HEK293T (cell line): ENCODE data around the gene CFAP410.

Experiments
- CTCF ChIA-PET: fragments of 350-600 bp; formaldehyde crosslinking; extraction: SDS; loops from one replicate; lab custom pipeline; 2021; ENCODE audit warnings: antibody characterized with exemption, inconsistent platforms; lab: Yijun Ruan, JAX
- POLR2A ChIA-PET: fragments of 350-600 bp; formaldehyde crosslinking; extraction: SDS; loops from one replicate; lab custom pipeline; 2020; ENCODE audit warnings: antibody characterized with exemption, inconsistent platforms; lab: Yijun Ruan, JAX
- DNase-seq: peaks from one replicate; pipeline ENCODE4 v3.0.0; 2012; ENCODE audit warnings: mixed read lengths; ENCODE audit errors: extremely low spot score
- ARNT ChIP-seq: fragments of 450-650 bp; IDR thresholded peaks from 2 replicates; pipeline ENCODE4 v1.6.1; 2017; ENCODE audit warnings: mild to moderate bottlenecking
- BHLHE40 ChIP-seq: fragments of 450-650 bp; IDR thresholded peaks from 2 replicates; pipeline ENCODE4 v1.6.1; 2016; ENCODE audit warnings: mild to moderate bottlenecking, moderate library complexity, borderline replicate concordance
- CTBP1 ChIP-seq: fragments of 450-650 bp; IDR thresholded peaks from 2 replicates; pipeline ENCODE4 v1.6.1; 2016; ENCODE audit warnings: borderline replicate concordance
- ELF4 ChIP-seq: fragments of 450-650 bp; IDR thresholded peaks from 2 replicates; pipeline ENCODE4 v1.6.1; 2017; ENCODE audit warnings: antibody characterized with exemption
- FOXA1 ChIP-seq: fragments of 450-650 bp; IDR thresholded peaks from 2 replicates; pipeline ENCODE4 v1.6.1; 2016; ENCODE audit warnings: mild to moderate bottlenecking
- FOXK2 ChIP-seq: fragments of 450-650 bp; IDR thresholded peaks from 2 replicates; pipeline ENCODE4 v1.6.1; 2016; ENCODE audit warnings: mild to moderate bottlenecking
- FOXM1 ChIP-seq: fragments of 450-650 bp; IDR thresholded peaks from 2 replicates; pipeline ENCODE4 v1.6.1; 2017; ENCODE audit warnings: mild to moderate bottlenecking, borderline replicate concordance
- HDGF ChIP-seq: fragments of 450-650 bp; IDR thresholded peaks from 2 replicates; pipeline ENCODE4 v1.6.1; 2017; ENCODE audit warnings: antibody characterized with exemption, borderline replicate concordance
- L3MBTL2 ChIP-seq: fragments of 450-650 bp; conservative IDR thresholded peaks from 2 replicates; pipeline ENCODE4 v1.6.1; 2016; ENCODE audit warnings: mild to moderate bottlenecking
- LEF1 ChIP-seq: fragments of 450-650 bp; IDR thresholded peaks from 2 replicates; pipeline ENCODE4 v1.6.1; 2017; ENCODE audit warnings: mild to moderate bottlenecking, borderline replicate concordance
- NFRKB ChIP-seq: fragments of 450-650 bp; IDR thresholded peaks from 2 replicates; pipeline ENCODE4 v1.6.1; 2016; ENCODE audit warnings: mild to moderate bottlenecking, moderate library complexity
- PKNOX1 ChIP-seq: fragments of 450-650 bp; IDR thresholded peaks from 2 replicates; pipeline ENCODE4 v1.6.1; 2016
- SP1 ChIP-seq: fragments of 450-650 bp; IDR thresholded peaks from 2 replicates; pipeline ENCODE4 v1.6.1; 2017
- SUZ12 ChIP-seq: fragments of 450-650 bp; IDR thresholded peaks from 2 replicates; pipeline ENCODE4 v1.6.1; 2016; ENCODE audit warnings: mild to moderate bottlenecking
- TARDBP ChIP-seq: fragments of 450-650 bp; IDR thresholded peaks from 2 replicates; pipeline ENCODE4 v1.6.1; 2016
- ZNF384 ChIP-seq: fragments of 450-650 bp; IDR thresholded peaks from 2 replicates; pipeline ENCODE4 v1.6.1; 2016

Gene CFAP410

DNA sequence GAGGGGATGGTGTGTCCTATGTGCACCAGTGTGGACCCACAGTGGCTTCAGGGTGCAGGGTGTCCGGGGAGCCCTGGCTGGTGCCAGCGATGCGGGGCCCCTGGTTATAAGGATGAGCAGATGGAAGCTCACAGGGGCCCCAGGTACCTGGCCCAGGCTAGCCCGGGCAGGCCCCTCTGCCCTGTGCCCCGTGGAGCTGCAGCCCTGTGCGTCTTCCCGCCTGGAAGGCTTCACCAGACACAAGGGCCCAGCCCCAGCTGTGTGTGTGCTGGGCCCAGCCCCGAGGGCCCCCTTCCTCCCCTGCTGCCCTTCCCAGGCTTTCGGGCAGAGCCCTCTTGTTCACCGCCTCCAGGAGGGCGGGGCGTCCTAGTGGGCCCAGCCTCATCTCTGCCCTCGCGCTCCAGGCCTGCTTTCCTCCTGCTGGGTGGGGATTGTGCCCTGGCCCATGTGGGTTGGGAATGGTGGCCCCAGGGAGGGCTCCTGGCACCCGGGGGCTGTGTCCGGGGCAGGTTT is 23.4 kb downstream of the CFAP410 start:
- CTCF ChIA-PET, result no interaction called here
- POLR2A ChIA-PET, result interaction anchor here (1.4 kb wide), 1 partner anchor 16 kb away, joined by 3 read pairs; the partner anchor contains the start of gene PFKL
- DNase-seq, result no peak
- no peak for TF ChIP-seq ELF4
- no peak for TF ChIP-seq BHLHE40
- TF ChIP-seq ARNT, result no peak
- TF ChIP-seq SP1, result no peak
- TF ChIP-seq SUZ12, result no peak
- TF ChIP-seq TARDBP, result no peak
- TF ChIP-seq PKNOX1, result no peak
- no peak for TF ChIP-seq L3MBTL2
- TF ChIP-seq NFRKB, result no peak
- no peak for TF ChIP-seq ZNF384
- TF ChIP-seq FOXM1, result no peak
- no peak for TF ChIP-seq FOXK2

GRCh38 chr21:44314561-44314960 is 24.6 kb downstream of the CFAP410 start:
- no peak for DNase-seq
- POLR2A ChIA-PET, result interaction anchor here (1.4 kb wide), 1 partner anchor 14 kb away, joined by 3 read pairs; the partner anchor contains the start of gene PFKL
- TF ChIP-seq ELF4 (no peak), ARNT (no peak), BHLHE40 (no peak), FOXM1 (no peak), TARDBP (no peak), FOXK2 (no peak), NFRKB (no peak), SUZ12 (no peak), CTBP1 (no peak), HDGF (no peak), FOXA1 (no peak), PKNOX1 (no peak), L3MBTL2 (no peak), ZNF384 (no peak), SP1 (no peak), LEF1 (no peak)
- CTCF ChIA-PET, result no interaction called here

- CTCF ChIA-PET, result no interaction called here
- no peak for TF ChIP-seq NFRKB
- no peak for TF ChIP-seq FOXA1
- TF ChIP-seq TARDBP, result no peak
- TF ChIP-seq FOXK2, result no peak
- TF ChIP-seq SP1, result no peak
- TF ChIP-seq HDGF, result no peak
- no peak for TF ChIP-seq ZNF384
- no peak for TF ChIP-seq ELF4
- TF ChIP-seq PKNOX1, result no peak
- no peak for TF ChIP-seq CTBP1
- TF ChIP-seq ARNT, result no peak
- TF ChIP-seq LEF1, result no peak
- no peak for TF ChIP-seq FOXM1
- TF ChIP-seq L3MBTL2, result no peak
- TF ChIP-seq SUZ12, result no peak
- TF ChIP-seq BHLHE40, result no peak
- POLR2A ChIA-PET, result interaction anchor here (1.4 kb wide), 1 partner anchor 14 kb away, joined by 3 read pairs; the partner anchor contains the start of gene PFKL
These were observed 25.1 kb downstream of the CFAP410 start for GRCh38 chr21:44314128-44314527.

GRCh38 chr21:44313451-44313850 is 25.7 kb downstream of the CFAP410 start:
- TF ChIP-seq HDGF, result no peak
- TF ChIP-seq ARNT, result no peak
- no peak for TF ChIP-seq L3MBTL2
- no peak for TF ChIP-seq ZNF384
- TF ChIP-seq LEF1, result no peak
- no peak for TF ChIP-seq BHLHE40
- TF ChIP-seq FOXK2, result no peak
- TF ChIP-seq PKNOX1, result no peak
- TF ChIP-seq FOXM1, result no peak
- TF ChIP-seq ELF4, result no peak
- no peak for TF ChIP-seq SP1
- TF ChIP-seq SUZ12, result no peak
- TF ChIP-seq NFRKB, result no peak
- TF ChIP-seq FOXA1, result no peak
- no peak for TF ChIP-seq TARDBP
- no peak for TF ChIP-seq CTBP1
- CTCF ChIA-PET, result no interaction called here
- POLR2A ChIA-PET, result no interaction called here

More at GRCh38 chr21:44314128-44314527, 25.1 kb downstream of the CFAP410 start:
- no peak for DNase-seq

GRCh38 chr21:44312716-44313115 is 26.5 kb downstream of the CFAP410 start:
- CTCF ChIA-PET, result no interaction called here
- POLR2A ChIA-PET, result no interaction called here
- DNase-seq, result no peak
- TF ChIP-seq ARNT, result no peak
- TF ChIP-seq ELF4, result no peak
- TF ChIP-seq FOXA1, result no peak

More at GRCh38 chr21:44313451-44313850, 25.7 kb downstream of the CFAP410 start:
- DNase-seq, result no peak
